K562 (cell line): ENCODE measurements around the gene GALNT9. TPM values are rescaled to one million over a fixed set of nuclear protein-coding genes. Genes with fewer than 3 reads are reported as not detected.

Experiments
- ATAC-seq: fragments of 200-7000 bp; cut with Tn5 transposase; 3 replicates; pipeline ENCODE4 v1.9.1; 2020; ENCODE audit warnings: moderate library complexity
- BruUV-seq: library from RNA; stranded (reverse); fragments of 400-500 nt; replicated peaks from 2 replicates; lab custom pipeline; 2021; lab: Mats Ljungman, UMichigan
- CTCF ChIA-PET: fragments of 300-600 bp; formaldehyde crosslinking; extraction: SDS; loops from one replicate; lab custom pipeline; 2021; ENCODE audit warnings: low intra/inter-chr PET ratio; lab: Yijun Ruan, JAX
- POLR2A ChIA-PET: fragments of 300-600, 350-650 bp; sonication (Branson Sonifier 250); formaldehyde crosslinking; extraction: SDS; loops from one replicate; lab custom pipeline; 2021; ENCODE audit warnings: antibody characterized with exemption, inconsistent platforms; lab: Yijun Ruan, JAX
- DNase-seq, 4 experiments: peaks; one replicate each; pipeline versions ENCODE4 v3.0.0 to v3.0.0-alpha.2; 2011 to 2018; ENCODE audit warnings: low spot score in 3 of 4, mixed read lengths in 3 of 4; ENCODE audit errors: extremely low read depth in 1 of 4
- FAIRE-seq: peaks from 2 replicates; lab custom pipeline; 2011; peaks lifted over from hg19 to GRCh38; lab: Jason Lieb, UNC
- H2AFZ ChIP-seq: 2 replicates; pipeline ENCODE4 v1.6.0; 2011; ENCODE audit warnings: low read depth, low read length, control low read depth, inconsistent platforms
- H3K27ac ChIP-seq: fragments of 200-600 bp; 3 replicates; pipeline ENCODE4 v1.8.0; 2011; ENCODE audit warnings: low read depth, mild to moderate bottlenecking, control low read depth, inconsistent platforms, low read length, moderate library complexity, mixed read lengths; ENCODE audit errors: extremely low read depth
- H3K27me3 ChIP-seq, 2 experiments: fragments of 300-600 bp in 1 of 2; 2 replicates in 1 of 2; 3 replicates in 1 of 2; pipeline versions ENCODE4 v1.6.0 to v1.8.0; 2011; ENCODE audit warnings: inconsistent platforms in 2 of 2, low read length in 2 of 2, mild to moderate bottlenecking in 1 of 2, mixed read lengths in 1 of 2, moderate library complexity in 1 of 2; ENCODE audit not compliant: control insufficient read depth in 2 of 2, insufficient read depth in 2 of 2
- H3K36me3 ChIP-seq: fragments of 300-600 bp; 3 replicates; pipeline ENCODE4 v1.8.0; 2011; ENCODE audit warnings: mild to moderate bottlenecking, low read length, inconsistent platforms; ENCODE audit not compliant: control insufficient read depth, insufficient read depth
- H3K4me1 ChIP-seq, 2 experiments: fragments of 200-600 bp in 1 of 2; replicated peaks in 1 of 2; 2 replicates in 1 of 2; 3 replicates in 1 of 2; pipeline versions ENCODE4 v1.5.1 to v1.8.0; 2011; ENCODE audit warnings: inconsistent platforms in 2 of 2, low read length in 2 of 2, mild to moderate bottlenecking in 1 of 2, mixed read lengths in 1 of 2, moderate library complexity in 1 of 2; ENCODE audit not compliant: control insufficient read depth in 2 of 2, insufficient read depth in 2 of 2
- H3K4me2 ChIP-seq: 2 replicates; pipeline ENCODE4 v1.6.1; 2011; ENCODE audit warnings: low read length, control low read depth, inconsistent platforms, mixed read lengths; ENCODE audit not compliant: insufficient read depth
- H3K4me3 ChIP-seq: fragments of 200-600 bp; sonication (generic), shearing (Covaris generic); 2 replicates; pipeline ENCODE4 v1.5.1; 2016; ENCODE audit warnings: control low read depth, inconsistent platforms
- H3K79me2 ChIP-seq: fragments of 200-600 bp; 3 replicates; pipeline ENCODE4 v1.8.0; 2011; ENCODE audit warnings: low read length, inconsistent platforms; ENCODE audit not compliant: control insufficient read depth, insufficient read depth
- H3K9ac ChIP-seq, 2 experiments: 2 replicates each; pipeline versions ENCODE4 v1.6.0 to v1.6.1; 2011; ENCODE audit warnings: low read depth in 2 of 2, low read length in 2 of 2, control low read depth in 1 of 2, inconsistent platforms in 1 of 2, mild to moderate bottlenecking in 1 of 2, mixed read lengths in 1 of 2; ENCODE audit not compliant: insufficient read depth in 1 of 2
- H3K9me1 ChIP-seq: one replicate; pipeline ENCODE4 v1.6.0; 2011; ENCODE audit warnings: inconsistent platforms, mild to moderate bottlenecking, low read length, moderate library complexity; ENCODE audit not compliant: control insufficient read depth, insufficient read depth
- H3K9me3 ChIP-seq: replicated peaks from 2 replicates; pipeline ENCODE4 v1.5.1; 2011; ENCODE audit warnings: low read depth, low read length, inconsistent platforms; ENCODE audit not compliant: control insufficient read depth, insufficient read depth
- H4K20me1 ChIP-seq: replicated peaks from 2 replicates; pipeline ENCODE4 v1.6.1; 2011; ENCODE audit warnings: low read length, inconsistent platforms, mixed read lengths; ENCODE audit not compliant: control insufficient read depth, insufficient read depth
- HDAC3 ChIP-seq: fragments of 450-650 bp; IDR thresholded peaks from 2 replicates; pipeline ENCODE4 v1.6.1; 2018; ENCODE audit warnings: borderline replicate concordance, mild to moderate bottlenecking, moderate library complexity; ENCODE audit not compliant: partially characterized antibody
- NR2C2 ChIP-seq, 2 experiments: fragments of 200-800 bp in 1 of 2; sonication (Bioruptor generic) in 1 of 2; sonication (generic) in 1 of 2; formaldehyde crosslinking in 1 of 2; IDR thresholded peaks; 2 replicates each; pipeline versions ENCODE4 v1.6.1 to v1.8.0; 2016 to 2022; ENCODE audit warnings: mild to moderate bottlenecking in 1 of 2, missing compliant biosample characterization in 1 of 2, missing genetic modification characterization in 1 of 2, missing genetic modification reagents in 1 of 2
- WGBS: fragments of 100-300 bp; shearing (Covaris generic); methylation state at CpG from one replicate; pipeline ENCODE4 v1.1.6; 2016; ENCODE audit warnings: low coverage, mixed read lengths; ENCODE audit not compliant: insufficient coverage; ENCODE audit errors: missing lambda C conversion rate; 5-methylcytosine and 5-hydroxymethylcytosine counted together
- in situ Hi-C: fragments of 300-500 bp; cut with MboI; formaldehyde crosslinking; loops from 4 replicates; pipeline ENCODE4 v1.15.0; 2018; ENCODE audit warnings: inconsistent platforms, mixed read lengths
- intact Hi-C: fragments of 100-400 bp; cut with micrococcal nuclease; formaldehyde crosslinking; loops from 2 replicates; pipeline ENCODE4 v1.14.2; 2022
- polyA plus RNA-seq, 8 experiments: library from polyadenylated mRNA; depleted of rRNA in 4 of 8; stranded (reverse) in 5 of 8; unstranded in 3 of 8; fragments of >200 nt; fragmentation: Nextera tagmentation in 2 of 8; fragmentation: Illumina TruSeq in 1 of 8; extraction: Ambion mirVana in 2 of 8; extraction: Trizol in 1 of 8; gene quantifications; 2 replicates each; pipeline versions ENCODE4 v1.2.1 to v1.2.3, GENCODE V29; 2011 to 2014; ENCODE audit warnings: inconsistent platforms in 1 of 8, missing spikeins in 1 of 8
- total RNA-seq, 7 experiments: library from RNA; depleted of rRNA in 6 of 7; stranded (reverse); fragments of >200 nt in 6 of 7; fragmentation: Illumina TruSeq in 2 of 7; extraction: Trizol in 2 of 7; gene quantifications; 2 replicates each; pipeline versions ENCODE4 v1.2.1 to v1.2.3, GENCODE V29; 2011 to 2021; ENCODE audit warnings: low replicate concordance in 1 of 7

Gene GALNT9
- total and polyA plus RNA-seq, 9 of the 15 experiments (the other 6 are each of a cell fraction or from before 2014, with no cell fraction given) = not detected

- Histone ChIP-seq H3K4me3 (no peak overlapping the region), H4K20me1 (no peaks in the 10 kb centered on the region), H3K9me1 (no peaks in the 10 kb centered on the region), H3K36me3 (no peaks in the 10 kb centered on the region), H2AFZ (no peak overlapping the region), H3K4me2 (no peak overlapping the region), H3K27ac (no peak overlapping the region), H3K27me3 (peaks cover 21 to 68% of the 10 kb centered on the region in 2 experiments; a peak in 4 of 5 replicates), H3K9me3 (no peaks in the 10 kb centered on the region), H3K79me2 (no peaks in the 10 kb centered on the region), H3K4me1 (peaks cover 0 to 2% of the 10 kb centered on the region in 2 experiments; a peak in 1 of 5 replicates), H3K9ac (no peak overlapping the region)
- no peak for DNase-seq
- no peak for ATAC-seq
- FAIRE-seq = no peak
- in situ Hi-C loops (no loop called here), intact Hi-C loops (no loop called here)
- ChIA-PET CTCF (no interaction called here), POLR2A (interaction anchor here (0.8 to 1.6 kb wide), 2 partner anchors 13 to 226 kb away, joined by 3 read pairs; no protein-coding TSS in a partner anchor)
- TF ChIP-seq HDAC3 (no peak), NR2C2 (CRISPR knock-in tag; IDR thresholded peaks at IDR 0.05) (no peak), NR2C2 (tag; IDR thresholded peaks at IDR 0.05) (no peak)
- BruUV-seq = no TSS peak
- 3% methylated on average over 21 of the region's 37 CpGs for WGBS
These were observed 40.7 kb downstream of the GALNT9 start for GRCh38 chr12:132288516-132289215.
